ENCODE data around the gene LXN. TPM values are rescaled to one million over a fixed set of nuclear protein-coding genes. Genes with fewer than 3 reads are reported as not detected.

Gene LXN
- total RNA-seq, 2 donors from 2014 or later: 3.8 to 16.1 TPM

DNA sequence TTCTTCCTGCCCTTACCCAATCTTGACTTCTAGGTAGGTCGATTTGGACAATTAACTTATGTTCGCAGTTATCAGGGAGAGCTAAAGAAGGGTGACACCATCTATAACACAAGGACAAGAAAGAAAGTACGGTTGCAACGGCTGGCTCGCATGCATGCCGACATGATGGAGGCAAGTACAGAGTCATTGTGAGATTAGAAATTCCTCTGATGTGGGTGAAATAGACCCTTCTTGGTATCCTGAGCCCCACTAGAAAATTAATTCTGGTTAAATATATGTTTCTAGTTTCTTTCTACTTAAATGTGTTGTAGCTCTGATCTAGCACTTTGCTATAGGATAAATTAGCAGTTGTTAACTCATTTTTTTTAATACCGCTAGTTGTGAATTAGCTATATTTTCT, 13.6 kb downstream of the LXN start:
- ATAC-seq: no peak
- H3K27ac Mint-ChIP-seq: no peak overlapping the region
- no peak overlapping the region for H3K4me3 Mint-ChIP-seq

DNA sequence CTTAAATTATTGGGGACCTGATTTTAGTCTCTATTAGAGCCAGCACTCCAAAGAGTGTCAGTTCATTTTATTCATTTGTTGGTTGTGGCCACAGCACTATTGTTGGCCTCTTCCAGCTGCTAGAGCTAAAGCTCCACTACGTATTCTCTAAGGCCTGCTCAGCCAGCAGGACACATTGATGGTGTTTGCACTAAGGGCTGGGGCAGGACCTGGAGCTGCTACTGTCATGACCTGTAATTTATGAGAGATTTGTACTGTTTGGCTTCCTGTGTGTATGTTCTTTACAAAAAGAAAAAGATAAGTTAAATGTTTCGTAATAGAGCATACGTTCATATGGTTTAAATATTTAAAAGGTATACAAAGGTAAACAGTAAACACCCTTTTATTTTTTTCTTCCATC, 20.0 kb downstream of the LXN start:
- no peak overlapping the region for H3K4me3 Mint-ChIP-seq
- no peak for ATAC-seq
- H3K27me3 Mint-ChIP-seq: no peaks in the 10 kb centered on the region
- H3K36me3 Mint-ChIP-seq: peaks cover 16% of the 10 kb centered on the region
- no peak overlapping the region for H3K27ac Mint-ChIP-seq
- H3K9me3 Mint-ChIP-seq: no peaks in the 10 kb centered on the region
- DNase-seq (ENCODE audit: low spot score): no peak
- peaks cover 0 to 9% of the 10 kb centered on the region in 2 donors for H3K4me1 Mint-ChIP-seq (ENCODE audit: low read depth in 2 of 2)

More for the DNA sequence above, 13.6 kb downstream of the LXN start:
- Mint-ChIP-seq H3K27me3 (no peaks in the 10 kb centered on the region), H3K4me1 (ENCODE audit: low read depth in 2 of 2) (no peaks in the 10 kb centered on the region), H3K36me3 (peaks cover 9% of the 10 kb centered on the region), H3K9me3 (no peaks in the 10 kb centered on the region)
- no peak for DNase-seq (ENCODE audit: low spot score)

DNA sequence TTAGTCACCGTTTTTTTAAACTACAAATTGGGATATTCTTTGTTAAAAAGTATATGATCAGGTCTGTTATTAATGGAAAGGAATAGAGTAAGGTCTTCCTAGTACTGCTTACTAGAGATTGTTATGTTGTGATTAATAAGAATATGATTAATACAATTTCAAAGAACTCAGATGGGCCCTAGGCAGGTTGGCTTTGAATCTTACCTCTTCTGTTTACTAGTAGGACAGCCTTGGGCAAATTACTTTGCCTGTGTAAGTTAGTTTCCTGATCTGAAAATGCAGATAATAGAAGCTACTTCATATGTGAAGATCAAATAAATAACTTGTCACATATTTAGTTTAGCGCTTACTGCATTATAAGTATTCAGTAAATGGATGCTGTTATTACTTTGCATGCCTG, 21.3 kb downstream of the LXN start:
- Mint-ChIP-seq H3K27ac (no peak overlapping the region), H3K9me3 (no peaks in the 10 kb centered on the region), H3K36me3 (peaks cover 20% of the 10 kb centered on the region), H3K4me3 (no peak overlapping the region), H3K4me1 (ENCODE audit: low read depth in 2 of 2) (peaks cover 6 to 13% of the 10 kb centered on the region in 2 donors), H3K27me3 (no peaks in the 10 kb centered on the region)
- no peak for DNase-seq (ENCODE audit: low spot score)
- no peak for ATAC-seq

DNA sequence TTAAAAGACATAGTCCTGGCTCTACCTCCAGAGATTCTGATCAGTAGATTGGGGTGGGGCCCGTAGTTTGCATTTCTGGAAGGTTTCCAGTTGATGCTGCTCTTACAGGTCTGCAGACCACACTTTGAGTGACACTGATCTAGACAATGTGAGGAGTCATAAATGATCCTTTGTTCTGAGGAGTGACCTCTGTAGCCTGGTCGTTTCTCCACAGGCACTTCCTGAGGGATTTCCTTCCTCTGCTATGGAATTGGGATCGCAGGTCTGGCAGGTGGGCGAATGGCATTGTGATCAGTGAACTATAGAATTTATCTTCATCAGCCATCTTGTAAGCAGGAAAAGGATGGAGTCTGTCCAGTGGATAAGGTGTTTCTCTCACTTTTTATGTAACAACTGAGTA, 22.7 kb downstream of the LXN start:
- H3K4me3 Mint-ChIP-seq: no peak overlapping the region
- peaks cover 17 to 23% of the 10 kb centered on the region in 2 donors for H3K4me1 Mint-ChIP-seq (ENCODE audit: low read depth in 2 of 2)
- H3K27ac Mint-ChIP-seq: no peak overlapping the region
- no peaks in the 10 kb centered on the region for H3K27me3 Mint-ChIP-seq
- no peak for ATAC-seq
- peaks cover 24% of the 10 kb centered on the region for H3K36me3 Mint-ChIP-seq
- H3K9me3 Mint-ChIP-seq: no peaks in the 10 kb centered on the region
- no peak for DNase-seq (ENCODE audit: low spot score)

DNA sequence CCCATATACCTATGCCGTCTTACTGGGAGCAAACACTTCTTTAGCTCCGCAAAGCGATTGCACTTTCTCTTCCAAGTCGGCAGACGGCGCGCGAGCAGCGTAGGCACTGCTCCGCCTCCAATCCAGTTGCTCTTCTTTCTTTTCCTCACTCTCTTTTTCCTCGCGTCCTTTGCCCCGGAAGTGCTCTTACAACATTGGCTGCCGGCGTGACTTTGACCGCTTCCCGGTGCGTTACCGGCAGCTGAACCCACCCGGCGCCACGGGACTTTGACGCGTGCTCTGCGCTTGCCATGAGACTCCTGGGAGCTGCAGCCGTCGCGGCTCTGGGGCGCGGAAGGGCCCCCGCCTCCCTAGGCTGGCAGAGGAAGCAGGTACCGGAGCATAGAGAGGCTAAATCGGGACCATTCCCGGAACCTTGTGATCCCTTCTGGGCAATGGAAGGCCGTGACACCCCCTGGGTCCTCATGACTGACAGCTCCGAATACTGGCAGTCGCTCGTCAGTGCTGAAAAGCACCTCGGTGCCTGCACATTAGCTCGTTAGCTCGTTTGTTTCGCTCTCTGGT, 28.0 kb downstream of the LXN start, which contains the start of gene GFM1:
Gene GFM1 (plus strand): TSS at position 183 of the 564 bp plus-strand sequence. CDS start 108 bp downstream, at position 291.
- Mint-ChIP-seq H3K9me3 (no peaks in the 10 kb centered on the region), H3K27ac (peak within 1 kb of the TSS; percentile 88 to 95), H3K36me3 (peaks cover 16% of the 10 kb centered on the region), H3K27me3 (no peaks in the 10 kb centered on the region), H3K4me1 (ENCODE audit: low read depth in 2 of 2) (peaks cover 24 to 26% of the 10 kb centered on the region in 2 donors), H3K4me3 (peak within 1 kb of the TSS; percentile 89)
- DNase-seq (ENCODE audit: low spot score) (peak; percentile 91), ATAC-seq (peak; percentile 96 to 98)

DNA sequence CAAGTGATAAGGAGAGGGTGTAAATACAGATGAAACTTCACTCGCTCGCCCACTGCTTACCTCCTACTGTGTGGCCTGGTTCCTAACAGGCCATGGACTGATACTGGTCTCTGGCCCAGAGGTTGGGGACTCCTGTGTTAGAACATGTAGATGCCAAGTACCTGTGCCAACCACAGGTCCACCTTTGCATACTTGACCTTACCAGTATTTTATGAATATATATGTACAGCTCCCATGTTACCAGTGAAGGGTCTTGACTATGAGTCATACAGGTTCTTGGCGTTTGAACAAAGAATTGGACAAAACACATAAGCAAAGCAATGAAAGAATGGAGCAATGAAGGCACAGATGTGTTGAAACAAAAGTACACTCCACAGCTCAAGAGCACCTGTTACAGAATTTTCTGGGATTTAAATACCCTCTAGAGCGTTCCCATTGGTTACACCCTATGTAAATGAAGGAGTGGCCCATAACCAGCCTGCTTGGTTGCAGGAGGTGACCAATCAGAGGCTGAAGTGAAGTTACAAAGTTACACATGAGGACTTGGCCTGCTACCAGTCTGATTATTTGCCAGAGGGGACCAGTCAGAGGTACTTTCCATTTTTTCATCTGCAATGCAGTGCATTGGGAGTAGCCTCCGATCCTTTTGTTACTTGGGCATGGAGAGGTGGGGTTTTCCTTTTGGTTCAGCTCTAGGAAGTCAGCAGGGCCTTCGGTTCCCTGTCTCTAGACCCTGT, 29.8 kb downstream of the LXN start:
- DNase-seq (ENCODE audit: low spot score) (no peak), ATAC-seq (no peak)
- H3K27me3 Mint-ChIP-seq: no peaks in the 10 kb centered on the region
- peaks cover 20 to 24% of the 10 kb centered on the region in 2 donors for H3K4me1 Mint-ChIP-seq (ENCODE audit: low read depth in 2 of 2)
- no peaks in the 10 kb centered on the region for H3K9me3 Mint-ChIP-seq
- H3K27ac Mint-ChIP-seq: no peak overlapping the region
- peaks cover 11% of the 10 kb centered on the region for H3K36me3 Mint-ChIP-seq
- no peak overlapping the region for H3K4me3 Mint-ChIP-seq

DNA sequence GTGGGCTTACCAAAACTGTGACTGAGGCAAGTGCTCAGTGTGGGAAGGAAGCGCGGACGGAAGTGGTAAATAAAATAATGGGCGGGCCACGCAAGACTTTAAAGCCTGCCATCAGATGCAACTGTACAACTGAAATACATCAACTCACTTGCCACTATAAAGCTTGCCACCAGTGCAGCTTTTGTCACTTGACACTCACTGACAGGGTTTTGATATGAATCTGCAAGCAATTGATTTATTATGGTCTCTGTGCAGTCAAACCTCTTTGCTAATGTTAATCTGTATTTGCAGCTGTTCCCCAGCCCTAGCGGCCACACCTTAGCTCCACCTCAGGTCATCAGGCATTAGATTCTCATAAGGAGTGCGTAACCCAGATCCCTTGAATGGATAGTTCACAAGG, 30.4 kb downstream of the LXN start:
- Mint-ChIP-seq H3K4me3 (no peak overlapping the region), H3K4me1 (ENCODE audit: low read depth in 2 of 2) (peaks cover 20 to 24% of the 10 kb centered on the region in 2 donors)
- DNase-seq (ENCODE audit: low spot score): no peak

DNA sequence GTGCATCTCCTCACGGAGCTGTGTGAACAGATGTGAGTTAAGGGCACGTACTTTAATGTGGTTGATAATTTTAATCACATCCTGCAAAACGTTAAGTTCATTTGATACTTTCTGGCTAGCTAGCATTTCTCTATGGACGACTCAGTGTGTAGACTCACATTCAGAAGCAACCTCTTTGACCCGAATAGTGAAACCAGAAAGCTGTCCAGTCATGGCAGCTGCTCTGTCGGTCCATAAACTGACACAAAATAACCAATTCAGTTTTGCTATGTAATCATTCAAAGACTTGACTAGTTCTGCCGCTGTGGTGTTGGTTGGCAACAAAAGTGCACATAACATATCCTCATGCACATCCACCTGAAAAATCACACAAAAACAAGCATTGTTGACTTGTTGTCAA, 31.8 kb downstream of the LXN start:
- Mint-ChIP-seq H3K4me3 (no peak overlapping the region), H3K36me3 (peaks cover 4% of the 10 kb centered on the region), H3K27me3 (no peaks in the 10 kb centered on the region), H3K4me1 (ENCODE audit: low read depth in 2 of 2) (peaks cover 11 to 13% of the 10 kb centered on the region in 2 donors), H3K27ac (no peak overlapping the region), H3K9me3 (no peaks in the 10 kb centered on the region)
- DNase-seq (ENCODE audit: low spot score) (no peak), ATAC-seq (no peak)

More for the DNA sequence above, 30.4 kb downstream of the LXN start:
- Mint-ChIP-seq H3K27me3 (no peaks in the 10 kb centered on the region), H3K36me3 (peaks cover 10% of the 10 kb centered on the region), H3K27ac (peak overlapping the region in 1 of 2 donors; percentile 43), H3K9me3 (no peaks in the 10 kb centered on the region)
- ATAC-seq: no peak

DNA sequence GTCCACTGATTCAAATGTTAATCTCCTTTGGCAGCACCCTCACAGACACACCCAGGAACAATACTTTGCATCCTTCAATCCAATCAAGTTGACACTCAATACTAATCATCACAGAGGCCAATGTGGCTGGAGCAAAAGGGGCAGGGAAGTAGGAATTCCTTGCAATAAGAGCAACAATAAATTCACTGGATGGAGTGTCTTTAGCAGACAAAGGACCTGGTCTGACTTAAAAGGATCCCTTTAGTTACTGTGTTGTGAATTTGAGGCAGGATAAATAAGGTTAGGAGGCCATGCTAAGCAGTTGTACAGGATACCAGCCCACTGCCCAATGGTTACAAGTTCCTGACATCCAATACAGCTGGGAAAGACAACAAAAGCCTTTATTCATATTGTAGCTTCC, 40.5 kb downstream of the LXN start:
- Mint-ChIP-seq H3K4me3 (no peak overlapping the region), H3K27ac (no peak overlapping the region), H3K27me3 (peaks cover 19 to 22% of the 10 kb centered on the region in 2 donors), H3K9me3 (no peaks in the 10 kb centered on the region), H3K4me1 (ENCODE audit: low read depth in 2 of 2) (no peaks in the 10 kb centered on the region), H3K36me3 (no peaks in the 10 kb centered on the region)
- DNase-seq (ENCODE audit: low spot score): no peak
- ATAC-seq: no peak

DNA sequence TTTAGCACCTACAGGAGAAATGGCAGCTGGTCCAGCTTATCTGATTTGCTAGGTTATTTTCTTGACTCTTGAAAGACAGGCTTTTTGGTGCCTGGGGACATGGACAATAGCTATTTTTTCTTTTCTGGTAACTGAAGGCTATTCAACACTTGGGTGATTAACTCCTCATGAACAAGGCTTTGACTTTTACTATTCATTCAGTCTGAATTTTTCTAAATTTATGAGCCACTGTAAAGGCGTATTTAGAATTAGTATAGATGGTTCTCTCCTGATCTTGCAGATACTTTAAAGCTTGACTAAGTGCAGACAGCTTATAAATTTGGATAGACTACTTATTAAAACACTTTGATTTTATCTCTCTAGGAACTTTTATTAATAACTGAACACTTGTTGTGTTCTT, 46.6 kb downstream of the LXN start:
- no peak overlapping the region for H3K27ac Mint-ChIP-seq
- no peaks in the 10 kb centered on the region for H3K36me3 Mint-ChIP-seq
- no peak overlapping the region for H3K4me3 Mint-ChIP-seq
- peaks cover 19 to 24% of the 10 kb centered on the region in 2 donors for H3K27me3 Mint-ChIP-seq
- peaks cover 2% of the 10 kb centered on the region for H3K9me3 Mint-ChIP-seq
- ATAC-seq (no peak), DNase-seq (ENCODE audit: low spot score) (no peak)
- H3K4me1 Mint-ChIP-seq (ENCODE audit: low read depth in 2 of 2): no peaks in the 10 kb centered on the region

DNA sequence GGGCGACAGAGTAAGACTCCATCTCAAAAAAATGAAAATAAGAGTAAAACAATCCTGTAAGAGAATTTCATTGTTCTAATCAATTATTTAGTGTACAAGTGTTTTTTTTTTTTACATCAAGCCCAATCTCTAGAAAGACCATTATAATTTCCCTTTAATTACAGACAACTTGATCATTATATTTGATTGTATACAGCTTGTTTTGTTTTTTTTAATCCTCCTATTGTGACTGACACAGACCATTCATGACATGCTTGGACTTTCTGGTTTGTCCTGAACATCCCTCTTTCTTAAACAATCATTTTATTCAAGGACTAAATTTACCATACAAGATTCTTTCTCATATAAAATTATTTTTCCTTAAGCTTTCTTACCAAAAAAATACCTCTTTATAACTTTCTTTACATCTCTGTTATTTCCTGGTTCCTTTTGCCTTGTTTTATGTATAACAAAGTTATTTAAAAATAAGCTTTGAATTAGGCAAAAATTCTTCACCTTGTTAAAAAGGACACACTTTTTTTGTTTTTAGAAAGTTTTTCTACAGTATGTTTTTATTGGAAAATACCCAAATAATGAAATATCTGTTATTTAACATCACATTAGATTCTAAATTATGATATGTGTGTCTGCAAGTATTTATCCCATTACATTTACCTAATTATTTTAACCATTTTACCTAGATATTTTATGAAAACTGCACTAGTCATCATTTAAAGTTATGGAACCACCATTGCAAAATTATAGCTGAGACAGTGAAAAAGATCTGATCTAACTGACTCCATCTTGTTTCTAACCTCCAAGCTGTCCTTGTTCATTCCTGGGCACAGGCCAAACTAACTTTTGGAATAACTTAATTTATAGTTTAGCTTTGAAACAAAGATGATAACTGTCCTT, 54.2 kb downstream of the LXN start:
- no peak for ATAC-seq
- Mint-ChIP-seq H3K27ac (no peak overlapping the region), H3K4me1 (ENCODE audit: low read depth in 2 of 2) (no peaks in the 10 kb centered on the region), H3K9me3 (peaks cover 2% of the 10 kb centered on the region), H3K36me3 (no peaks in the 10 kb centered on the region), H3K27me3 (peaks cover 3 to 8% of the 10 kb centered on the region in 2 donors), H3K4me3 (no peak overlapping the region)
- DNase-seq (ENCODE audit: low spot score): no peak
